ENCODE results near the gene RAP1GAP2.
"Not testable (repeated sequence)": the region's sequence is repeated elsewhere in the genome, so short reads cannot be mapped to it uniquely, and the experiment has no call there.

The RAP1GAP2 gene

GRCh38 chr17:3030852-3031470 lies 234.7 kb downstream of the RAP1GAP2 start:
- DNase-seq, result not testable (repeated sequence)

DNA sequence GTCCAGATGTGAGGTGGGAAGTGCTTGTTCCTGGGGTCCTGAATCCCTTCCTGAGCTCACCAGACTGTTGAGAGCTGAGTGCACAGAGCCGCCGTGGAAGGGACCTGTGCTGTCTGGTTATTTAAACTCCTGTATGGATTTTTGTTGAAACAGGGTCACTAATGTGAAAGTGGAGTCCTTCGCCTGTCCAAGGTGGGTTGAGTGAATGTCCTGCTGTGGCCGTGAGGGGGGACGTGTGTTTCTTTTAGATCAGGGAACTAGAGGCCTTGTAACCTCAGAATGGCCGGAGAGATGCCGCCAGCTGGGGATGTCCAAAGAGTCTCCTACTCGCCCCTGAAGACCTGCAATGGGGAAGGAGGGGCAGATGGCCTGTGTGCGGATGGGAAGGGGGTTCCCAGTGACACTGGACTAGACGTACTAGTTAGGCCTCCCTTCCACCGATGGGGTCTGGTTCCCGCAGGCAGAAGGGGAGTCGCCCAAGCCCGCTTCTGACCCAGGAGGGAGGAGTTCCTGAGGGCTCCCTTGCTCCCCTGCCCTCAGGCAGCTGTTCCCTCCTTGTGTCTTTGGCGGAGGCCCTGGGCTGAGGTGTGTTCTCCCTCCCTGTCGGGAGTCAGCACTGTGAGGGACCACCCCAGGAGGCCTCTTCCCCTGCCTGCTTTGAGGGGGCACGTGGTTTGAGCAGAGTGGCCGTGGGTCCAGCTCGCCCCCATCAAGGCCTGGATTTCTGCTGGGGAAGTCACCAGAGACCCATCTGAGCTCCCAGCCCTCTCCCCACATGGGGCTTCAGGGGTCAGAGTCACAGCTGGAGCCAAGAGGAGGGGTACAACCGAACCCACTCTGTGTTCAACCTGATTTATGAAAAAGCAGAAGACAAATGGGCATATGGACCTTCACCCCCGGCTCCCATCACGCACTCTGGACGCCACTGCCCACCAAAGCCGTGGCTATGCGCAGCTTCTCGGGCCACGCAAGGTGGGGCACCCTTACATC lies 236.3 kb downstream of the RAP1GAP2 start:
- no peak for DNase-seq

GRCh38 chr17:3033248-3033640 lies 237.0 kb downstream of the RAP1GAP2 start:
- DNase-seq, result no peak

GRCh38 chr17:3033741-3034577 lies 237.7 kb downstream of the RAP1GAP2 start:
- no peak for DNase-seq

GRCh38 chr17:3034578-3034920 lies 238.3 kb downstream of the RAP1GAP2 start:
- no peak for DNase-seq

GRCh38 chr17:3035256-3035967 lies 239.2 kb downstream of the RAP1GAP2 start:
- no peak for DNase-seq

GRCh38 chr17:3035968-3036280 lies 239.7 kb downstream of the RAP1GAP2 start:
- DNase-seq, result no peak

DNA sequence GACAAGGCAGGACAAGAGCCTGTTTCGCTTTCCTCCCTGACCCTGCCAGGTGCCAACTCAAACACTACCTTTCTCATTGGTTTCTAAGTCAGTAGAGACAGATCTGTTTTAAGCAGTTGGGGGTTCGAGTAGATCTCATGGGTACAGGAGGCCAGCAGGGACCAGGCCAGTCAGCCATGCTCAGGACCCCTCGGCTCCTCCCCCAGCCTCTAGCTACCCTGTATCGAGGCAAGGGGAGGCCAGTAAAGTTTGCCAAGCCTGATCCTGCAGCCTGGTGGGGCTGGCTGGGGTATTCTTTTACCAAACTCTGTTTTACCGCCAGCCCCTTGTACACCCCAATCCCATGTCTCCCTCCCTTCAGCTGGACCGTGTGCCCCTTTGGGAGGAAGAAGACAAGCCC lies 240.6 kb downstream of the RAP1GAP2 start:
- no peak for DNase-seq

- DNase-seq, result no peak
These were observed 241.0 kb downstream of the RAP1GAP2 start for GRCh38 chr17:3037259-3037658.

DNA sequence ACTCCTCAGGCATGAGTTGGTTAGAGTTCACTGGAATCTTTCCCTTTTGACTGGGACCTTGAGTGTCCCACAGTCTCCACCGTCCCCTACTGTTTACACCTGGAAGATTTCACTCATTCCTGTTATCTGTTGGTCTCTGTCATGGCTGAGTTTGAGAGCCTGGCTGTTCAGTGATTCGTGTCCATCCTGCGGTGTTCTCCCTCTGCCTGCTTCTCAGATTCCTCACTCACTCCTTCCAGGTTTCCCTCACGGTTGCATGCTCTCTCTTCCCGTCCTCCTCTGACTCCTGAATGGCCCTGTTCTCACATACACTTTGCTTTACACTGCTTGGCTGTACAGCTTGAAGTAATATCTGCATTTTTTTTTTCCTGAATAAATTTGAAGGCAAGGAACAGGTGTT lies 242.7 kb downstream of the RAP1GAP2 start:
- no peak for DNase-seq

- no peak for DNase-seq
These were observed 243.5 kb downstream of the RAP1GAP2 start for GRCh38 chr17:3039736-3040135.

DNA sequence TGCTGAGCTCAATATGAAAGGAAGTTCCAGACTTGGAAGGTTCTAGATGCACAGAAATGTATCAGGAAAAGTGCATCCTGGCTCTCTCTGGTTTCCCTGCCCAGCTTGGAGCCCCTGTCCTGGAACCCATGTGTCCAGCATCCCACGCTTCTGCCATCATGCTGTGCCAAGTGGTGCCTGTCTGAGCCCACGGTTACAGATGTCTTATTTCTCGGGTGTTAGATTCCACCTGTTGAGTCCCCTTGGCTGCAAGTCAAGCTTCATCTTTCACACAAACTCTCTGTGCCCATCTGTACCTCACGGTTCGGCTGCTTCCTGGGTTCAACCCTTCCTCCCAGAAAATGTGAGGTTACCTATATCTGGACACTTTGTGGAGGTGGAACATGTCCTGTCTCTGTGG lies 244.6 kb downstream of the RAP1GAP2 start:
- no peak for DNase-seq

- DNase-seq, result no peak
These were observed 247.6 kb downstream of the RAP1GAP2 start for GRCh38 chr17:3043737-3044365.

DNA sequence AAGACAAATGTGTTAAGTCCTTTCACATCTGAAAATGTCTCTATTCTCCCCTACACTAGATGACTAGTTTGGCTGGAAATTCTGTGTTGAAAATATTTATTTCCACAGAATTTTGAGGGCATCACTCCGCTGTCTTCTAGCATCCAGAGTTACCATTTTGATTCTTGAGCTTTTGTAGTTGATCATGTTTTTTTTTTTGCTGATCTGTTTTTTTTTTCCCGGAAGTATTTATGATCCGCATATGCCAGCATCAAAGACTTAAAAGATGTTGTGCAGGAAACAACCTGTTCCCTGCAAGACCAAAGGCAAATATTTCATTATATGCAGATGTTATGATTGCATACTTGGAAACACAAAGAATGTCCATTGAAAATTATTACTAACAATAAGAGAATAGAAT lies 250.5 kb downstream of the RAP1GAP2 start:
- DNase-seq, result no peak

GRCh38 chr17:3048727-3049471 lies 252.7 kb downstream of the RAP1GAP2 start:
- DNase-seq, result peak; percentile 82 to 89 (median 84)

GRCh38 chr17:3049705-3050295 lies 253.6 kb downstream of the RAP1GAP2 start:
- no peak for DNase-seq

DNA sequence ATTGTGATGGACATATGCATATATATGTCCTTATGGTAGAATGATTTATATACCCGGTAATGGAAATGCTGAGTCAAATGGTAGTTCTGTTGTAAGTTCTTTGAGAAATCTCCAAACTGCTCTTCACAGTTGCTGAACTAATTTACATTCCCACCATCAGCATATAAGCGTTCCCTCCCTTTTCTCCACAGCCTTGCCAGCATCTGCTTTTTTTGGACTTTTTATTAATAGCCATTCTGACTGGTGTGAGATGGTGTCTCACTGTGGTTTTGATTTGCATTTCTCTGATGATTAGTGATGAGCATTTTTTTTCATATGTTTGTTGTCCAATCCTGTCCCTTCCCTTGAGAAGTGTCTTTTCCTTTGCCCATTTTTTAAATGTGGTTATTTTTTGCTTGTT lies 258.6 kb downstream of the RAP1GAP2 start:
- DNase-seq, result not testable (repeated sequence)

DNA sequence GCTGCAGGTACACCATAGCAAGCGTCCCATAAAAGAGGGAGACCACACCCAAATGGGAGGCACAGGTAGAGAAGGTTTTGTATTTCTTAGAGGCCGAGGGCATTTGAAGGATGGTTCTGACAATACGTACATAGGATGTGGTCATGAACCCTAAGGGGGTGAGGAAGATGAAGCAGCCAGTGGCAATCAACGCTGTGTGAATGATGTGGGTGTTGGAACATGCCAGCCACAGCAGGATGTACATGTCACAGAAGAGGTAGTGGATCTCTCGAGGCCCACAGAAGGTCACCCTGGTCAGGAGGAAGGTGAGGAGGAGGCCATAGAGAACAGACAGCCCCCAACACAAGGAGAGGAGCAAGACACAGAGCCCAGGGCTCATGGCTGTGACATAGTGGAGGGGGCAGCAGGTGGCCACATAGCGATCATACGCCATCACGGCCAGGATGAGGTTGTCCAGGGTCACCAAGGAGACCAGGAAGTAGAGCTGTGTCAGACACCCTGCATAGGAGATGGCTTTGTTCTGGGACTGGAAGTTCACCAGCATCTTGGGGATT lies 266.7 kb downstream of the RAP1GAP2 start:
- DNase-seq, result not testable (repeated sequence)

GRCh38 chr17:3063507-3063906 lies 267.3 kb downstream of the RAP1GAP2 start, which contains the start of gene OR1D5:
Gene OR1D5, minus strand, starts transcription at chr17:3063607. Its CDS starts 0 bp downstream, at chr17:3063607.
- DNase-seq, result not testable (repeated sequence)

DNA sequence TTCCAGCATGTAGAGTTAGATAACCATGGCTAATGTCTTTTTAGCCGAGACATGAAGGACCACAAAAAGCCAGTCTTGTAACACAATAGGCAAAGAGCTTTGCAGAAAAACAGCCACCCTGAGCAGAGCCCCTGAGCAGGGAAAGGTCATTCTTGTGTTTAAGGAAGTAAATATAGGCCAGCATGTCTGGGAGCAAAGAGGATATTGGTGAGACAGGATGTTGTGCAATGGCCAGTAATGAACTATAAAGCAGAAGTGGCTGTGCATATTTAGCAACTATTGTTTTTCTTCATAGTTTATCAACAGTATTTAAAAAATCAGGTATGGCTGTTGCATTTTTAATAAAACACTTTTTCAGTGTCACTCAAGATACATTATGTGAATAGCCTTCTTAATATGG lies 269.0 kb downstream of the RAP1GAP2 start:
- DNase-seq, result not testable (repeated sequence)

- DNase-seq, result not testable (repeated sequence)
These were observed 277.6 kb downstream of the RAP1GAP2 start for GRCh38 chr17:3073850-3074249.
